ENCODE measurements around the gene RPS19BP1. TPM values are rescaled to one million over a fixed set of nuclear protein-coding genes. Genes with fewer than 3 reads are reported as not detected.

The RPS19BP1 gene
- total and polyA plus RNA-seq, 2 of the 8 experiments (the other 6 are each of a cell fraction or from before 2014, with no cell fraction given) = 77.9 to 97.9 TPM

DNA sequence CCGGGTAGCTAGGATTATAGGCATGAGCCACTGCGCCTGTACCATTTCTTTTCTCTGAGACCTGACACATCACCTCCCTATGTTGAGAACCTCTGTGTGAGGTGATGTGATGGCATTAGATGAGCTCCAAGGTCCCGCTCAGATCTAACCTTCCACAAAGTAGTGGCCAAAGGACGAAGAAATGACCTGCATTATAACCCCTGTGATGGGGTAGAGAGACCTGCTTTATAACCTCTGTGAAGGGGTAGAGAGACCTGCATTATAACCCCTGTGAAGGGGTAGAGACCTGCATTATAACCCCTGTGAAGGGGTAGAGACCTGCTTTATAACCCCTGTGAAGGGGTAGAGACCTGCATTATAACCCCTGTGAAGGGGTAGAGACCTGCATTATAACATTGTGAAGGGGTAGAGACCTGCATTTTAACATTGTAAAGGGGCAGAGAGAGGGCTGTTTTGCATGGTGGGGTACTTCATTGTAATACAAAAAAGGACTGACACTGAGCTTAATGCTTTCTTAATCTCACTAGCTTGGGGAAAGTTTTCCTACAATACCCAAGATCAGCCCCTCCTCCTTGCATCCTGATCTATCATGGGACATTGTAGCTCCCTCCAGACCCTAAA is 21.9 kb downstream of the RPS19BP1 start (continued):
- TF ChIP-seq RXRA (IDR thresholded peaks at IDR 0.05; ENCODE audit: insufficient read depth, low read depth, low read length) (peak; percentile 96), CTBP2 (IDR thresholded peaks at IDR 0.05; ENCODE audit: borderline replicate concordance, insufficient read depth, insufficient read length, low read length) (no peak), ZNF274 (IDR thresholded peaks at IDR 0.05; ENCODE audit: borderline replicate concordance, extremely low read depth, low read length) (peak; percentile 78), TBP (IDR thresholded peaks at IDR 0.05; ENCODE audit: low read depth, low read length) (no peak), KDM1A (IDR thresholded peaks at IDR 0.05; ENCODE audit: borderline replicate concordance, low read length) (peak; percentile 71; the same call in 1 of the 2 replicates), BRCA1 (IDR thresholded peaks at IDR 0.05; ENCODE audit: low read depth, low read length) (no peak), EGR1 (IDR thresholded peaks at IDR 0.05; ENCODE audit: borderline replicate concordance, low read depth, low read length) (peak; percentile 94), JUND (IDR thresholded peaks at IDR 0.05; ENCODE audit: low read length) (no peak), TAF1 (IDR thresholded peaks at IDR 0.05; ENCODE audit: low read depth, low read length) (no peak), EP300 (IDR thresholded peaks at IDR 0.05; ENCODE audit: borderline replicate concordance in 1 of 2, low read depth in 2 of 2, low read length in 2 of 2) (peak in 1 of 2 experiments; percentile 80; a peak in 1 of 3 replicates)
- TF ChIP-seq, protein P1, sequence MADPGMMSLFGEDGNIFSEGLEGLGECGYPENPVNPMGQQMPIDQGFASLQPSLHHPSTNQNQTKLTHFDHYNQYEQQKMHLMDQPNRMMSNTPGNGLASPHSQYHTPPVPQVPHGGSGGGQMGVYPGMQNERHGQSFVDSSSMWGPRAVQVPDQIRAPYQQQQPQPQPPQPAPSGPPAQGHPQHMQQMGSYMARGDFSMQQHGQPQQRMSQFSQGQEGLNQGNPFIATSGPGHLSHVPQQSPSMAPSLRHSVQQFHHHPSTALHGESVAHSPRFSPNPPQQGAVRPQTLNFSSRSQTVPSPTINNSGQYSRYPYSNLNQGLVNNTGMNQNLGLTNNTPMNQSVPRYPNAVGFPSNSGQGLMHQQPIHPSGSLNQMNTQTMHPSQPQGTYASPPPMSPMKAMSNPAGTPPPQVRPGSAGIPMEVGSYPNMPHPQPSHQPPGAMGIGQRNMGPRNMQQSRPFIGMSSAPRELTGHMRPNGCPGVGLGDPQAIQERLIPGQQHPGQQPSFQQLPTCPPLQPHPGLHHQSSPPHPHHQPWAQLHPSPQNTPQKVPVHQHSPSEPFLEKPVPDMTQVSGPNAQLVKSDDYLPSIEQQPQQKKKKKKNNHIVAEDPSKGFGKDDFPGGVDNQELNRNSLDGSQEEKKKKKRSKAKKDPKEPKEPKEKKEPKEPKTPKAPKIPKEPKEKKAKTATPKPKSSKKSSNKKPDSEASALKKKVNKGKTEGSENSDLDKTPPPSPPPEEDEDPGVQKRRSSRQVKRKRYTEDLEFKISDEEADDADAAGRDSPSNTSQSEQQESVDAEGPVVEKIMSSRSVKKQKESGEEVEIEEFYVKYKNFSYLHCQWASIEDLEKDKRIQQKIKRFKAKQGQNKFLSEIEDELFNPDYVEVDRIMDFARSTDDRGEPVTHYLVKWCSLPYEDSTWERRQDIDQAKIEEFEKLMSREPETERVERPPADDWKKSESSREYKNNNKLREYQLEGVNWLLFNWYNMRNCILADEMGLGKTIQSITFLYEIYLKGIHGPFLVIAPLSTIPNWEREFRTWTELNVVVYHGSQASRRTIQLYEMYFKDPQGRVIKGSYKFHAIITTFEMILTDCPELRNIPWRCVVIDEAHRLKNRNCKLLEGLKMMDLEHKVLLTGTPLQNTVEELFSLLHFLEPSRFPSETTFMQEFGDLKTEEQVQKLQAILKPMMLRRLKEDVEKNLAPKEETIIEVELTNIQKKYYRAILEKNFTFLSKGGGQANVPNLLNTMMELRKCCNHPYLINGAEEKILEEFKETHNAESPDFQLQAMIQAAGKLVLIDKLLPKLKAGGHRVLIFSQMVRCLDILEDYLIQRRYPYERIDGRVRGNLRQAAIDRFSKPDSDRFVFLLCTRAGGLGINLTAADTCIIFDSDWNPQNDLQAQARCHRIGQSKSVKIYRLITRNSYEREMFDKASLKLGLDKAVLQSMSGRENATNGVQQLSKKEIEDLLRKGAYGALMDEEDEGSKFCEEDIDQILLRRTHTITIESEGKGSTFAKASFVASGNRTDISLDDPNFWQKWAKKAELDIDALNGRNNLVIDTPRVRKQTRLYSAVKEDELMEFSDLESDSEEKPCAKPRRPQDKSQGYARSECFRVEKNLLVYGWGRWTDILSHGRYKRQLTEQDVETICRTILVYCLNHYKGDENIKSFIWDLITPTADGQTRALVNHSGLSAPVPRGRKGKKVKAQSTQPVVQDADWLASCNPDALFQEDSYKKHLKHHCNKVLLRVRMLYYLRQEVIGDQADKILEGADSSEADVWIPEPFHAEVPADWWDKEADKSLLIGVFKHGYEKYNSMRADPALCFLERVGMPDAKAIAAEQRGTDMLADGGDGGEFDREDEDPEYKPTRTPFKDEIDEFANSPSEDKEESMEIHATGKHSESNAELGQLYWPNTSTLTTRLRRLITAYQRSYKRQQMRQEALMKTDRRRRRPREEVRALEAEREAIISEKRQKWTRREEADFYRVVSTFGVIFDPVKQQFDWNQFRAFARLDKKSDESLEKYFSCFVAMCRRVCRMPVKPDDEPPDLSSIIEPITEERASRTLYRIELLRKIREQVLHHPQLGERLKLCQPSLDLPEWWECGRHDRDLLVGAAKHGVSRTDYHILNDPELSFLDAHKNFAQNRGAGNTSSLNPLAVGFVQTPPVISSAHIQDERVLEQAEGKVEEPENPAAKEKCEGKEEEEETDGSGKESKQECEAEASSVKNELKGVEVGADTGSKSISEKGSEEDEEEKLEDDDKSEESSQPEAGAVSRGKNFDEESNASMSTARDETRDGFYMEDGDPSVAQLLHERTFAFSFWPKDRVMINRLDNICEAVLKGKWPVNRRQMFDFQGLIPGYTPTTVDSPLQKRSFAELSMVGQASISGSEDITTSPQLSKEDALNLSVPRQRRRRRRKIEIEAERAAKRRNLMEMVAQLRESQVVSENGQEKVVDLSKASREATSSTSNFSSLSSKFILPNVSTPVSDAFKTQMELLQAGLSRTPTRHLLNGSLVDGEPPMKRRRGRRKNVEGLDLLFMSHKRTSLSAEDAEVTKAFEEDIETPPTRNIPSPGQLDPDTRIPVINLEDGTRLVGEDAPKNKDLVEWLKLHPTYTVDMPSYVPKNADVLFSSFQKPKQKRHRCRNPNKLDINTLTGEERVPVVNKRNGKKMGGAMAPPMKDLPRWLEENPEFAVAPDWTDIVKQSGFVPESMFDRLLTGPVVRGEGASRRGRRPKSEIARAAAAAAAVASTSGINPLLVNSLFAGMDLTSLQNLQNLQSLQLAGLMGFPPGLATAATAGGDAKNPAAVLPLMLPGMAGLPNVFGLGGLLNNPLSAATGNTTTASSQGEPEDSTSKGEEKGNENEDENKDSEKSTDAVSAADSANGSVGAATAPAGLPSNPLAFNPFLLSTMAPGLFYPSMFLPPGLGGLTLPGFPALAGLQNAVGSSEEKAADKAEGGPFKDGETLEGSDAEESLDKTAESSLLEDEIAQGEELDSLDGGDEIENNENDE (IDR thresholded peaks at IDR 0.05; ENCODE audit: insufficient replicate concordance, low read length) = peak; percentile 67
